Measurements from ENCODE around the gene PTPRN2. TPM values are rescaled to one million over a fixed set of nuclear protein-coding genes. Genes with fewer than 3 reads are reported as not detected.

Gene PTPRN2
- total and polyA plus RNA-seq, 2 of the 8 experiments (the other 6 are each of a cell fraction or from before 2014, with no cell fraction given), result 2.6 to 4.5 TPM

DNA sequence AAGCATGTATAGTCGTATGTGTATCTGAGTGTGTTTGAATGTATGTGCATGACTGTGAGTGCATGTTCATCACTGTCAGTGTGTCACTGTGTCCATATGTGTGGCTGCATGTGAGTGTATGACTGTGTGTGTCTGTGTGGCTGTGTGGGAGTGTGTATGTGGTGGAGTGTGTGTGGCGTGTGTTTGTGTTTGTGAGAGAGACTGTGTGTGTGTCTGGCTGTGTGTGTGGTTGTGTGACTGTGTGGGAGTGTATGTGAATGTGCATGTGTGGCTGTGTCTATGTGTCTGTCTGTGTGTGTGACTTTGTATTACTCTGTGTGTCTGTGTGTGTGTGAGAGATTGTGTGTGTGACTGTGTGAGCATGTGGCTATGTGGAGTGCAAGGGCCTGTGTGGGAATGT, 748.4 kb downstream of the PTPRN2 start:
- peak overlapping the region; percentile 94 for H3K4ac ChIP-seq (replicated peaks; ENCODE audit: insufficient read length, low read depth, low read length)
- H4K91ac ChIP-seq (replicated peaks; ENCODE audit: insufficient read length, low read length), result peak overlapping the region; percentile 100
- WGBS, 2 experiments (ENCODE audit: extremely low coverage in 1 of 2, insufficient coverage in 1 of 2, insufficient read length in 1 of 2, insufficient replicate concordance in 2 of 2, low coverage in 1 of 2, low lambda C conversion rate in 2 of 2, missing lambda C conversion rate in 1 of 2), result 84% methylated on average over 2 of the region's 2 CpGs; no CpG with 5 or more reads in 1 of the 2 experiments
- no peaks in the 10 kb centered on the region; a peak in 1 of 8 replicates for H3K36me3 ChIP-seq (ENCODE audit: control insufficient read depth in 2 of 4, insufficient read depth in 4 of 4, low read length in 3 of 4)
- no peak overlapping the region for H3K14ac ChIP-seq (ENCODE audit: insufficient read length)
- H2BK5ac ChIP-seq (ENCODE audit: low read depth, low read length), result peak overlapping the region; percentile 97; the same call in 1 of the 2 replicates
- no peaks in the 10 kb centered on the region for H3K79me1 ChIP-seq (ENCODE audit: low read depth, low read length)
- H2BK20ac ChIP-seq (ENCODE audit: low read length), result peak overlapping the region; percentile 93
- no peak overlapping the region for H3K4me2 ChIP-seq (ENCODE audit: insufficient read depth in 1 of 2, low read depth in 2 of 2, low read length in 2 of 2)
- no peak overlapping the region for H3K27ac ChIP-seq (ENCODE audit: low read depth, low read length)
- H4K5ac ChIP-seq (ENCODE audit: insufficient read length, low read depth, low read length), result peak overlapping the region; percentile 64
- POLR2A ChIA-PET (ENCODE audit: partially characterized antibody), result no interaction called here
- H2AK5ac ChIP-seq (ENCODE audit: low read depth, low read length), result peak overlapping the region; percentile 100
- H3K4me1 ChIP-seq (replicated peaks in 1 of 4; ENCODE audit: control insufficient read depth in 3 of 4, insufficient read depth in 4 of 4, low read length in 3 of 4), result peaks cover 9 to 31% (median 21%) of the 10 kb centered on the region in 4 experiments
- no peak overlapping the region for H2AFZ ChIP-seq (ENCODE audit: low read length)
- peak overlapping the region; percentile 100; the same call in 1 of the 2 replicates for H2BK12ac ChIP-seq (ENCODE audit: low read depth, low read length)
- H3K9ac ChIP-seq (replicated peaks in 1 of 4; ENCODE audit: extremely low read depth in 1 of 4, low read depth in 3 of 4, low read length in 3 of 4), result no peak overlapping the region
- peak overlapping the region; percentile 99 for H2BK15ac ChIP-seq (ENCODE audit: low read length)
- peak overlapping the region; percentile 33 for H3K56ac ChIP-seq (replicated peaks; ENCODE audit: insufficient read length, low read depth, low read length)
- H3K23ac ChIP-seq (ENCODE audit: insufficient read length), result no peak overlapping the region
- peaks cover 4 to 5% of the 10 kb centered on the region in 2 experiments; a peak in 2 of 4 replicates for H3K9me3 ChIP-seq (ENCODE audit: insufficient read depth in 2 of 2, low read depth in 1 of 2, low read length in 1 of 2)
- peaks cover 13% of the 10 kb centered on the region for H3K23me2 ChIP-seq (ENCODE audit: low read depth, low read length)
- no peaks in the 10 kb centered on the region for H3K79me2 ChIP-seq (ENCODE audit: control insufficient read depth in 1 of 2, insufficient read depth in 2 of 2, low read length in 2 of 2)
- H4K20me1 ChIP-seq (replicated peaks in 1 of 2; ENCODE audit: control insufficient read depth in 1 of 2, insufficient read depth in 2 of 2, low read length in 2 of 2), result peaks cover 0 to 2% of the 10 kb centered on the region in 2 experiments
- H2BK120ac ChIP-seq (replicated peaks; ENCODE audit: low read depth, low read length), result peak overlapping the region; percentile 97
- H4K8ac ChIP-seq (ENCODE audit: extremely low read depth, insufficient read depth, low read length), result no peak overlapping the region; the same call in 1 of the 2 replicates
- FAIRE-seq, result no peak
- peaks cover 0 to 3% (median 0%) of the 10 kb centered on the region in 4 experiments; a peak in 1 of 7 replicates for H3K27me3 ChIP-seq (replicated peaks in 1 of 4; ENCODE audit: control insufficient read depth in 3 of 4, extremely low read depth in 1 of 4, insufficient read depth in 3 of 4, low read length in 3 of 4)
- no peak overlapping the region for H3K4me3 ChIP-seq (ENCODE audit: extremely low read depth in 1 of 4, insufficient read depth in 2 of 4, low read depth in 3 of 4, low read length in 4 of 4)
- no peak for DNase-seq (ENCODE audit: low read depth in 1 of 2, low spot score in 2 of 2)
- H3K18ac ChIP-seq (ENCODE audit: extremely low read depth, low read length), result peak overlapping the region; percentile 91
- CTCF ChIA-PET (ENCODE audit: partially characterized antibody), result no interaction called here
- no peak for TF ChIP-seq SIX5 (IDR thresholded peaks at IDR 0.05; ENCODE audit: low read depth, low read length)
- no peak for TF ChIP-seq YY1 (IDR thresholded peaks at IDR 0.05; ENCODE audit: low read depth, low read length)
- no peak for TF ChIP-seq BCL11A (IDR thresholded peaks at IDR 0.05; ENCODE audit: low read depth in 2 of 2, low read length in 2 of 2)
- TF ChIP-seq, protein P1, sequence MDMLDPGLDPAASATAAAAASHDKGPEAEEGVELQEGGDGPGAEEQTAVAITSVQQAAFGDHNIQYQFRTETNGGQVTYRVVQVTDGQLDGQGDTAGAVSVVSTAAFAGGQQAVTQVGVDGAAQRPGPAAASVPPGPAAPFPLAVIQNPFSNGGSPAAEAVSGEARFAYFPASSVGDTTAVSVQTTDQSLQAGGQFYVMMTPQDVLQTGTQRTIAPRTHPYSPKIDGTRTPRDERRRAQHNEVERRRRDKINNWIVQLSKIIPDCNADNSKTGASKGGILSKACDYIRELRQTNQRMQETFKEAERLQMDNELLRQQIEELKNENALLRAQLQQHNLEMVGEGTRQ (IDR thresholded peaks at IDR 0.05; ENCODE audit: low read length), result no peak
- TF ChIP-seq, protein P2, sequence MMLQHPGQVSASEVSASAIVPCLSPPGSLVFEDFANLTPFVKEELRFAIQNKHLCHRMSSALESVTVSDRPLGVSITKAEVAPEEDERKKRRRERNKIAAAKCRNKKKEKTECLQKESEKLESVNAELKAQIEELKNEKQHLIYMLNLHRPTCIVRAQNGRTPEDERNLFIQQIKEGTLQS (IDR thresholded peaks at IDR 0.05; ENCODE audit: insufficient read depth, low read depth, low read length), result no peak
- TF ChIP-seq, protein P3, sequence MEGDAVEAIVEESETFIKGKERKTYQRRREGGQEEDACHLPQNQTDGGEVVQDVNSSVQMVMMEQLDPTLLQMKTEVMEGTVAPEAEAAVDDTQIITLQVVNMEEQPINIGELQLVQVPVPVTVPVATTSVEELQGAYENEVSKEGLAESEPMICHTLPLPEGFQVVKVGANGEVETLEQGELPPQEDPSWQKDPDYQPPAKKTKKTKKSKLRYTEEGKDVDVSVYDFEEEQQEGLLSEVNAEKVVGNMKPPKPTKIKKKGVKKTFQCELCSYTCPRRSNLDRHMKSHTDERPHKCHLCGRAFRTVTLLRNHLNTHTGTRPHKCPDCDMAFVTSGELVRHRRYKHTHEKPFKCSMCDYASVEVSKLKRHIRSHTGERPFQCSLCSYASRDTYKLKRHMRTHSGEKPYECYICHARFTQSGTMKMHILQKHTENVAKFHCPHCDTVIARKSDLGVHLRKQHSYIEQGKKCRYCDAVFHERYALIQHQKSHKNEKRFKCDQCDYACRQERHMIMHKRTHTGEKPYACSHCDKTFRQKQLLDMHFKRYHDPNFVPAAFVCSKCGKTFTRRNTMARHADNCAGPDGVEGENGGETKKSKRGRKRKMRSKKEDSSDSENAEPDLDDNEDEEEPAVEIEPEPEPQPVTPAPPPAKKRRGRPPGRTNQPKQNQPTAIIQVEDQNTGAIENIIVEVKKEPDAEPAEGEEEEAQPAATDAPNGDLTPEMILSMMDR (IDR thresholded peaks at IDR 0.05; ENCODE audit: control extremely low read depth in 1 of 3, insufficient read depth in 1 of 3, low read depth in 1 of 3, low read length in 3 of 3), result no peak
- TF ChIP-seq, protein P4, sequence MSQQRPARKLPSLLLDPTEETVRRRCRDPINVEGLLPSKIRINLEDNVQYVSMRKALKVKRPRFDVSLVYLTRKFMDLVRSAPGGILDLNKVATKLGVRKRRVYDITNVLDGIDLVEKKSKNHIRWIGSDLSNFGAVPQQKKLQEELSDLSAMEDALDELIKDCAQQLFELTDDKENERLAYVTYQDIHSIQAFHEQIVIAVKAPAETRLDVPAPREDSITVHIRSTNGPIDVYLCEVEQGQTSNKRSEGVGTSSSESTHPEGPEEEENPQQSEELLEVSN (IDR thresholded peaks at IDR 0.05), result no peak
- no peak for TF ChIP-seq BRCA1 (IDR thresholded peaks at IDR 0.05; ENCODE audit: low read depth, low read length)
- TF ChIP-seq SIRT6 (IDR thresholded peaks at IDR 0.05; ENCODE audit: low read length), result no peak

Data from H1 (cell line).